GM21528 (cell line): Measurements from ENCODE around the gene FEM1A.
"Not testable (repeated sequence)": the region's sequence is repeated elsewhere in the genome, so short reads cannot be mapped to it uniquely, and the experiment has no call there.

Experiments
- ATAC-seq: cut with Tn5 transposase; IDR thresholded peaks from one replicate; pipeline ENCODE4 v1.9.1; 2021; ENCODE audit warnings: mild to moderate bottlenecking, moderate library complexity; ENCODE audit not compliant: unreplicated experiment, low FRiP score

The FEM1A gene

GRCh38 chr19:4807188-4807587, 15.7 kb downstream of the FEM1A start:
- ATAC-seq, result no peak

- ATAC-seq, result no peak
These were observed 20.0 kb downstream of the FEM1A start for GRCh38 chr19:4811328-4812131.

GRCh38 chr19:4814625-4815425, 23.3 kb downstream of the FEM1A start:
- ATAC-seq, result no peak

- no peak for ATAC-seq
These were observed 24.1 kb downstream of the FEM1A start for GRCh38 chr19:4815426-4816201.

GRCh38 chr19:4816202-4816949, 24.8 kb downstream of the FEM1A start:
- no peak for ATAC-seq

GRCh38 chr19:4816950-4817278, 25.4 kb downstream of the FEM1A start:
- ATAC-seq, result no peak

GRCh38 chr19:4817467-4818277, 26.1 kb downstream of the FEM1A start:
- ATAC-seq, result no peak

GRCh38 chr19:4821265-4821664, 29.7 kb downstream of the FEM1A start:
- no peak for ATAC-seq

GRCh38 chr19:4822354-4822753, 30.8 kb downstream of the FEM1A start:
- ATAC-seq, result not testable (repeated sequence)

GRCh38 chr19:4823577-4823976, 32.0 kb downstream of the FEM1A start:
- ATAC-seq, result no peak

- no peak for ATAC-seq
These were observed 37.6 kb downstream of the FEM1A start for GRCh38 chr19:4829001-4829712.

- no peak for ATAC-seq
These were observed 38.8 kb downstream of the FEM1A start for GRCh38 chr19:4830332-4830731.

GRCh38 chr19:4830768-4831265, 39.3 kb downstream of the FEM1A start:
- ATAC-seq, result no peak

- ATAC-seq, result no peak
These were observed 39.9 kb downstream of the FEM1A start, which contains the start of gene TICAM1 for GRCh38 chr19:4831304-4831978. Gene TICAM1, minus strand, starts transcription at chr19:4831712. Its CDS starts 13,335 bp downstream, at chr19:4818377.

GRCh38 chr19:4831979-4832340, 40.4 kb downstream of the FEM1A start:
- ATAC-seq, result not testable (repeated sequence)

- no peak for ATAC-seq
These were observed 41.2 kb downstream of the FEM1A start for GRCh38 chr19:4832776-4833175.

GRCh38 chr19:4839192-4839591, 47.7 kb downstream of the FEM1A start:
- ATAC-seq, result no peak

GRCh38 chr19:4843647-4843965, 52.1 kb downstream of the FEM1A start:
- no peak for ATAC-seq
